ENCODE results near the gene SCAMP5. TPM values are rescaled to one million over a fixed set of nuclear protein-coding genes. Genes with fewer than 3 reads are reported as not detected.

SCAMP5 gene
- total RNA-seq, 1 experiment from 2014 or later, result 70.1 TPM

DNA sequence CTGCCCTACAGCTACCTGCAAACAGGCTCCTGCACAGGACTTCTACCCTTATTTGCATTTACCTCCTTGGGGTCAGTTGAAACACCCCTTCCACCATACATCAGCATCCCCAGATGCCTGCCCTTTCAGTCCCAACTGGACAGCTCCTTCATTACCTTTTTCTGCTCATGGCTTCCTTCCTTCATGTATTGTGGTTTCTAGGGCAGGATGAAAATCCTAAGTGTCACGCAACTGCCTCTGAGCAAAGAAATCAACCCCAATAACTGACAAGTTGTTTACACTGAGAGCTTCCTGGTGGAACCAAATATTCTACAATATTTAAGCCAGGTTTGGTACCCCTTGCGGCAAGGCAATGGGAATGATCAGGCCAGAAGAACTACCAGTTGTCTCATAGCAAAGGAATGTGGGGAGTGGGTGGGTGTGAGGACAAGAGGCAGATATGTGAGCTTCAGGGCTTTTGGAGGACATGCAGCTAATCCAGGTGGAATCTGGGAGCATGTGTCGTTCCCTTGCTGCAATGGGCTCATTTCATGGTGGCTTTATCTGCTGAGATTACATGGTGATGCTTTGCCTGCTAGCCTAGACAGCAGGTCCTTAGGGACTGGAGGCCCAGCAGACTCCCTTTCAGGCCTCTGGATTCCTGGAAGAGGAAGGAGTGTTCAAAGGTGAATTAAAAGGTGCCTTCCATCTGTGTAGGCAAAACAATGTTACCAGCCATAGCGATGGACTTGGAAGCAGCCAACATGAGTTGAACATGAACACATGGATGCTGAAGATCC is 63.0 kb downstream of the SCAMP5 start:
- ChIA-PET CTCF (interaction anchor here (1.2 to 1.9 kb wide), 3 partner anchors 29 to 250 kb away, joined by 4 to 7 read pairs (median 5); partner anchors contain the start of gene C15orf39), POLR2A (interaction anchor here (1.0 kb wide), 1 partner anchor 143 kb away, joined by 3 read pairs; the partner anchor contains the start of gene C15orf39)
- DNase-seq (ENCODE audit: low spot score) (no peak), ATAC-seq (no peak)
- Mint-ChIP-seq H3K27ac (no peak overlapping the region), H3K27me3 (ENCODE audit: low read depth) (no peaks in the 10 kb centered on the region), H3K9me3 (no peaks in the 10 kb centered on the region), H3K4me1 (peaks cover 1% of the 10 kb centered on the region), H3K4me3 (no peak overlapping the region), H3K36me3 (no peaks in the 10 kb centered on the region)
- TF ChIP-seq TP53 (CRISPR knock-in tag; IDR thresholded peaks at IDR 0.05) (no peak), JUN (CRISPR knock-in tag; IDR thresholded peaks at IDR 0.05) (no peak), ZNF138 (CRISPR knock-in tag; conservative IDR thresholded peaks at IDR 0.05) (no peak), TEAD1 (CRISPR knock-in tag; IDR thresholded peaks at IDR 0.05) (no peak), JAZF1 (CRISPR knock-in tag; IDR thresholded peaks at IDR 0.05) (no peak), ATF1 (CRISPR knock-in tag; IDR thresholded peaks at IDR 0.05) (no peak), MYBL2 (CRISPR knock-in tag; IDR thresholded peaks at IDR 0.05) (no peak), ZNF232 (CRISPR knock-in tag; IDR thresholded peaks at IDR 0.05) (no peak), ZNF281 (CRISPR knock-in tag; IDR thresholded peaks at IDR 0.05) (no peak), CTCF (IDR thresholded peaks at IDR 0.05) (no peak), GRHL2 (CRISPR knock-in tag; IDR thresholded peaks at IDR 0.05; ENCODE audit: insufficient replicate concordance, severe bottlenecking) (no peak), ZNF219 (CRISPR knock-in tag; IDR thresholded peaks at IDR 0.05; ENCODE audit: borderline replicate concordance) (no peak), SMAD3 (CRISPR knock-in tag; IDR thresholded peaks at IDR 0.05; ENCODE audit: borderline replicate concordance) (no peak), FOXP1 (CRISPR knock-in tag; IDR thresholded peaks at IDR 0.05; ENCODE audit: borderline replicate concordance) (no peak), ZNF416 (CRISPR knock-in tag; IDR thresholded peaks at IDR 0.05) (no peak)
- TF ChIP-seq, protein P1, sequence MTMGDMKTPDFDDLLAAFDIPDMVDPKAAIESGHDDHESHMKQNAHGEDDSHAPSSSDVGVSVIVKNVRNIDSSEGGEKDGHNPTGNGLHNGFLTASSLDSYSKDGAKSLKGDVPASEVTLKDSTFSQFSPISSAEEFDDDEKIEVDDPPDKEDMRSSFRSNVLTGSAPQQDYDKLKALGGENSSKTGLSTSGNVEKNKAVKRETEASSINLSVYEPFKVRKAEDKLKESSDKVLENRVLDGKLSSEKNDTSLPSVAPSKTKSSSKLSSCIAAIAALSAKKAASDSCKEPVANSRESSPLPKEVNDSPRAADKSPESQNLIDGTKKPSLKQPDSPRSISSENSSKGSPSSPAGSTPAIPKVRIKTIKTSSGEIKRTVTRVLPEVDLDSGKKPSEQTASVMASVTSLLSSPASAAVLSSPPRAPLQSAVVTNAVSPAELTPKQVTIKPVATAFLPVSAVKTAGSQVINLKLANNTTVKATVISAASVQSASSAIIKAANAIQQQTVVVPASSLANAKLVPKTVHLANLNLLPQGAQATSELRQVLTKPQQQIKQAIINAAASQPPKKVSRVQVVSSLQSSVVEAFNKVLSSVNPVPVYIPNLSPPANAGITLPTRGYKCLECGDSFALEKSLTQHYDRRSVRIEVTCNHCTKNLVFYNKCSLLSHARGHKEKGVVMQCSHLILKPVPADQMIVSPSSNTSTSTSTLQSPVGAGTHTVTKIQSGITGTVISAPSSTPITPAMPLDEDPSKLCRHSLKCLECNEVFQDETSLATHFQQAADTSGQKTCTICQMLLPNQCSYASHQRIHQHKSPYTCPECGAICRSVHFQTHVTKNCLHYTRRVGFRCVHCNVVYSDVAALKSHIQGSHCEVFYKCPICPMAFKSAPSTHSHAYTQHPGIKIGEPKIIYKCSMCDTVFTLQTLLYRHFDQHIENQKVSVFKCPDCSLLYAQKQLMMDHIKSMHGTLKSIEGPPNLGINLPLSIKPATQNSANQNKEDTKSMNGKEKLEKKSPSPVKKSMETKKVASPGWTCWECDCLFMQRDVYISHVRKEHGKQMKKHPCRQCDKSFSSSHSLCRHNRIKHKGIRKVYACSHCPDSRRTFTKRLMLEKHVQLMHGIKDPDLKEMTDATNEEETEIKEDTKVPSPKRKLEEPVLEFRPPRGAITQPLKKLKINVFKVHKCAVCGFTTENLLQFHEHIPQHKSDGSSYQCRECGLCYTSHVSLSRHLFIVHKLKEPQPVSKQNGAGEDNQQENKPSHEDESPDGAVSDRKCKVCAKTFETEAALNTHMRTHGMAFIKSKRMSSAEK (CRISPR knock-in tag; IDR thresholded peaks at IDR 0.05; ENCODE audit: borderline replicate concordance), result no peak
- TF ChIP-seq, protein P2, sequence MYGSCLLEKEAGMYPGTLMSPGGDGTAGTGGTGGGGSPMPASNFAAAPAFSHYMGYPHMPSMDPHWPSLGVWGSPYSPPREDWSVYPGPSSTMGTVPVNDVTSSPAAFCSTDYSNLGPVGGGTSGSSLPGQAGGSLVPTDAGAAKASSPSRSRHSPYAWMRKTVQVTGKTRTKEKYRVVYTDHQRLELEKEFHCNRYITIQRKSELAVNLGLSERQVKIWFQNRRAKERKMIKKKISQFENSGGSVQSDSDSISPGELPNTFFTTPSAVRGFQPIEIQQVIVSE (CRISPR knock-in tag; IDR thresholded peaks at IDR 0.05; ENCODE audit: borderline replicate concordance), result no peak
- TF ChIP-seq, protein P3, sequence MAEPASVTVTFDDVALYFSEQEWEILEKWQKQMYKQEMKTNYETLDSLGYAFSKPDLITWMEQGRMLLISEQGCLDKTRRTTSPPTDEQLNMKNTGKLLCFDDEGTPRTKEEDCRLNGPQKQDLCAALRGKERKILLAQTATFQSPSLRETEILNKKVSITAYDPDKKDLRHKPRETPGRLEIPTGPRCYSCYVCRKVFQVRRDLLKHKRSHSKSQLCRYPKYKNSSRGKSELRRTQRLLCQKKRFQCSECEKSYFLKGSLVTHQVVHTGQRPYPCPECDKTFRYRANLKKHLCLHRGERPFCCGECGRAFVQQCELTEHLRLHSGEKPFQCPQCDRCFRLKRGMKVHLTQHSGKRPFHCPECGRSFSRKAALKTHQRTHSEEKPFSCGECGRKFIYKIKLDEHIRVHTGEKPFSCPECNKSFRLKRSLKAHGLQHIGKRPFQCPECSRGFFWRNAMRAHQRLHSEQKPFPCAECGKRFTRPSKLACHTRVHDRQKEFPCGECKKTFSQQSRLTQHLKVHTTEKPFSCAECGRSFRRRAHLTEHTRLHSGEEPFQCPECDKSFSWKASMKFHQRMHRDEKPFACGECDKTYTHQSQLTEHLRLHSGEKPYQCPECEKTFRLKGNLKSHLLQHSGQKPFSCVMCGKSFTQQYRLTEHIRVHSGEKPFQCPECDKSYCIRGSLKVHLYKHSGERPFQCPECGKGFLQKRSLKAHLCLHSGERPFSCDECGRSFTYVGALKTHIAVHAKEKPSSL (CRISPR knock-in tag; conservative IDR thresholded peaks at IDR 0.05), result no peak

Measured in WTC11 (cell line).